Activated naive CD8-positive, alpha-beta T cell (primary cell): Measurements from ENCODE around the gene GRWD1.

Experiments
- H3K27ac Mint-ChIP-seq: one replicate; pipeline ENCODE4 v1.8.0; 2021; ENCODE audit warnings: mixed read lengths
- H3K27me3 Mint-ChIP-seq: one replicate; pipeline ENCODE4 v1.8.0; 2021; ENCODE audit warnings: mixed read lengths
- H3K36me3 Mint-ChIP-seq: one replicate; pipeline ENCODE4 v1.8.0; 2021; ENCODE audit warnings: mixed read lengths
- H3K4me1 Mint-ChIP-seq: one replicate; pipeline ENCODE4 v1.8.0; 2021; ENCODE audit warnings: low read depth, mixed read lengths
- H3K4me3 Mint-ChIP-seq: one replicate; pipeline ENCODE4 v1.8.0; 2021; ENCODE audit warnings: mild to moderate bottlenecking, mixed read lengths
- H3K9me3 Mint-ChIP-seq: one replicate; pipeline ENCODE4 v1.8.0; 2021; ENCODE audit warnings: low read depth, mixed read lengths

Gene GRWD1

DNA sequence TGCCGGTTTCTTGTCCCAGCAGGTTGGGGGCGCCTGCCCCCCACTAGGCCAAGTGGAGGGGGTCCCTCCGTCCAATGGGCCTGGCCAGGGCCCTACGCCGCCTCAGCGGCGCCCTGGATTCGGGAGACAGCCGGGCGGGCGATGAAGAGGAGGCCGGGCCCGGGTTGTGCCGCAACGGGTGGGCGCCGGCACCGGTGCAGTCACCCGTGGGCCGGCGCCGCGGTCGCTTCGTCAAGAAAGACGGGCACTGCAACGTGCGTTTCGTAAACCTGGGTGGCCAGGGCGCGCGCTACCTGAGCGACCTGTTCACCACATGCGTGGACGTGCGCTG is 15.8 kb downstream of the GRWD1 start:
- Mint-ChIP-seq H3K9me3 (no peaks in the 10 kb centered on the region), H3K36me3 (no peaks in the 10 kb centered on the region), H3K4me3 (no peak overlapping the region), H3K27me3 (no peaks in the 10 kb centered on the region), H3K4me1 (no peaks in the 10 kb centered on the region), H3K27ac (no peak overlapping the region)

DNA sequence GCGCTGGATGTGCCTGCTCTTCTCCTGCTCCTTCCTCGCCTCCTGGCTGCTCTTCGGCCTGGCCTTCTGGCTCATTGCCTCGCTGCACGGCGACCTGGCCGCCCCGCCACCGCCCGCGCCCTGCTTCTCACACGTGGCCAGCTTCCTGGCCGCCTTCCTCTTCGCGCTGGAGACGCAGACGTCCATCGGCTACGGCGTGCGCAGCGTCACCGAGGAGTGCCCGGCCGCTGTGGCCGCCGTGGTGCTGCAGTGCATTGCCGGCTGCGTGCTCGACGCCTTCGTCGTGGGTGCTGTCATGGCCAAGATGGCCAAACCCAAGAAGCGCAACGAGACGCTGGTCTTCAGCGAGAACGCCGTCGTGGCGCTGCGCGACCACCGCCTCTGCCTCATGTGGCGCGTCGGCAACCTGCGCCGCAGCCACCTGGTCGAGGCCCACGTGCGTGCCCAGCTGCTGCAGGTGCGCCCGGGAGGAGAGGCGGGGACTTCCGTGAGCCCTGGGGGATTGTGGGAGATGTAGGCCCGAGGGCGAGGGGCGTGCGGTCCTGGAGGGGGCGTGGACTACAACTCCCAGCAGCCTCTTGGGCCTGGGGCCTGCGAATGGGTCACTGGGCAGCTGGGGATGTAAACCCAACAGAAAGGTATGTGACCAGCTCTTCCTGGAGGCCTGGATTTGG is 16.3 kb downstream of the GRWD1 start:
- Mint-ChIP-seq H3K4me1 (no peaks in the 10 kb centered on the region), H3K36me3 (no peaks in the 10 kb centered on the region), H3K27ac (no peak overlapping the region), H3K4me3 (no peak overlapping the region), H3K9me3 (no peaks in the 10 kb centered on the region), H3K27me3 (no peaks in the 10 kb centered on the region)

DNA sequence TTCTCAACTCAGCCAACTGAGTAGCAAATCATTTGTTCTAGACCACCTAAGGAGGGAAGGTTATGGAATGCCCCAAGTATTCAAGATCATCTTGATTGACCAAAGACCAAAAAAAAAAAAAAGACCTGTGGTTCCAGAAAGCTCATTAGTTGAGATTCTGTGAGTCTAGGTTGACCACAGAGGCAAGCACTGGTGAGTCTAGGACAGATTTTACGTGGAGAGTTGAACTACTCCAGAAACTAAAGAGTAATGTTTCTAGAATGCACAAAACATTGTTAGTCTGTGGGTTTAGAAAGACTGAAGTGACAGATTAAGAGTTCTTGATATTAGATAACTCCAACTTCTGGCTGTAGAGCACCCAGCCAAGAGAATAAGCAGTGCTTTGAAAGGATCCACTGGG is 19.4 kb downstream of the GRWD1 start:
- peaks cover 10% of the 10 kb centered on the region for H3K4me1 Mint-ChIP-seq
- H3K36me3 Mint-ChIP-seq = no peaks in the 10 kb centered on the region
- no peaks in the 10 kb centered on the region for H3K9me3 Mint-ChIP-seq
- H3K27ac Mint-ChIP-seq = no peak overlapping the region
- H3K27me3 Mint-ChIP-seq = no peaks in the 10 kb centered on the region
- no peak overlapping the region for H3K4me3 Mint-ChIP-seq

DNA sequence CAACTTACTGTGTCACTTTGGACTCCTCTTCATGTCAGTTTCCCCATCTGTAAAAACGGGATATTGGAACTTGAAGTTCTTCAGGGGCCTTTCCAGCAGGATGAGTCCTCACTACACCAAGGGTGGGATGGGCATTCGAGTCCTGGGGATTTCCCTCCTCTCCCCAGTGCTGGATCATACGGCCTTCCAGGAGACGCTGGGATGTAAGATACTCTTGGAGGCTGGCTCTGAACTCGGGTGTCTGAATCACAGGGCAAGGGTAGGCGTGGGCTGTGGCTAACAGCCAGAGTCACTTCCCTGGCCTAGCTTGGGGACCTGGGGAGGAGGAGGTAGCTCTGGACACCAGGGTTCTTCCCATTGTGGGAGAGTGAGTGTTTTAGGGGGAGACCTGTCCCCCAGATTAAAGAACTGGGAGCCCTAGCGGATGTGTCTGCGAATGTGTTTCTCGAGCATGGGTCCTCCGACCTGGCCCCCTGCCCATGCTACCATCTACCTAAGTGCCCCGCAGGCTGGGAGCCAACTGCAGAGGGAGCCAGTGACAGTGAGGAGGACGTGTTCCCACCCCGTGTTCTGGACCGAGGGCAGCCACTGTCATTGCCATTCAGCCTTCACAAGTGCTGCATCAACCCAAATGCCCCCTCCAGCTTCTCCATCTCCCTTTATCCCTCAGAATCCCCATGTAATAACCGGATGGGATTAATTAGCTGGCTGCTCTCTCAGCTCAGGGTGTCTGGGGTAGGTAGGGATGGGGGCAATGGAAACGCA is 21.0 kb downstream of the GRWD1 start:
- H3K36me3 Mint-ChIP-seq = no peaks in the 10 kb centered on the region
- peaks cover 13% of the 10 kb centered on the region for H3K4me1 Mint-ChIP-seq
- H3K27ac Mint-ChIP-seq = no peak overlapping the region
- no peaks in the 10 kb centered on the region for H3K27me3 Mint-ChIP-seq
- no peak overlapping the region for H3K4me3 Mint-ChIP-seq
- H3K9me3 Mint-ChIP-seq = no peaks in the 10 kb centered on the region

DNA sequence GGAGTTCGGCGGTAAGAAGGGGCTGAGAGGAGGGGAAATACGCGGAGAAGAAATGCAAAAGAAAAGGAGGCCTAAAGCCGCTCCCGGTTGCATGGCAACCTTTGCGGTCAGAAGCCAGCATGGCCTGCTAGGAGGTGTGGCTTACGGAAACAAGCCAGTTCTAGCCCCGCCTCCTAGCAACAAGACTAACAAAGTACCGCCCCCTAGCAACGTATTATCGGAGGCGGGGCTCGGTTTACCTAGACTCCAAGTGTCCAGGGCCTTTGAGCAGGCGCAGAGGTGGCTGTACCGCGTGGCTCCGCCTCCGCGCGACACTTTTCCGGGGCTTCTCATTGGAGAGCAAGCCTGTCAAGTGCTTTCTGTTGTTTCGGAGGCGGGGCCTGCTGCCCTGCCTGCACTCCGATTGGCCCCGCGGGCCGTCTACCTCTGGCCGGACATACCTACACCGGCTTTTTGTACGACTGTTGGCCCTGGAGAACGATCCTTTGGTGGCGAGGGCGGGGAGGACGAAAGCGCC is 23.0 kb downstream of the GRWD1 start:
- Mint-ChIP-seq H3K4me3 (peak overlapping the region; percentile 96), H3K27ac (peak overlapping the region; percentile 84), H3K9me3 (no peaks in the 10 kb centered on the region), H3K36me3 (no peaks in the 10 kb centered on the region), H3K27me3 (no peaks in the 10 kb centered on the region), H3K4me1 (peaks cover 13% of the 10 kb centered on the region)

DNA sequence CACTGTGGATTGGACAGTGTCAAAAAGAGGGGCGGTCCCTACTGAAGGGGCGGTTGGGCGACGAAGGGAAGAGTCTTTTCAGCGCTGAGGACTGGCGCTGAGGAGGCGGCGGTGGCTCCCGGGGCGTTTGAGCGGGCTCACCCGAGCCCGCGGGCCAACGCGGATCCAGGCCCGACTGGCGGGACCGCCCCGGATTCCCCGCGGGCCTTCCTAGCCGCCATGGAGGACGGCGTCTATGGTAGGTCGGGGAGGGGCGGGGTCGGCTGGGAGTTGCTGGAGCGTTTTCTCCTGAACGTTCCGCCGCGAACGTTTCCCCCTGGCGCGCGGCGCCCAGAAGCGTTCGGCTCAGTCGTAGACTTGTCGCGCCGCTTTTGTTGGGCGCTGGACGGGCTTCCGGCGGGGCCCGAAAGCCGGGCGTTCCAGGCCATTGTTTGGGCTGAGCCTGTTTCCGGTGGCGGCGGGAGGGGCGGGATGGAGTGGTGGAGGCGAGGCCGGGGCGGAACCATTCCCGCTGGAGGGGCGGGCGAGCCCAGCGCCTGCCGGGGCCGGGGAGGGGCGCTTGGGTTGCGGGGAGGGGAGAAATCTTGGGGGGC is 23.6 kb downstream of the GRWD1 start, which contains the start of gene CYTH2:
Gene CYTH2, plus strand, starts transcription at position 81 of the 593 bp plus-strand sequence. Its CDS starts 139 bp downstream, at position 220.
- Mint-ChIP-seq H3K36me3 (no peaks in the 10 kb centered on the region), H3K4me1 (peaks cover 13% of the 10 kb centered on the region), H3K4me3 (peak within 1 kb of the TSS; percentile 96), H3K27me3 (no peaks in the 10 kb centered on the region), H3K9me3 (no peaks in the 10 kb centered on the region), H3K27ac (peak within 1 kb of the TSS; percentile 84)

DNA sequence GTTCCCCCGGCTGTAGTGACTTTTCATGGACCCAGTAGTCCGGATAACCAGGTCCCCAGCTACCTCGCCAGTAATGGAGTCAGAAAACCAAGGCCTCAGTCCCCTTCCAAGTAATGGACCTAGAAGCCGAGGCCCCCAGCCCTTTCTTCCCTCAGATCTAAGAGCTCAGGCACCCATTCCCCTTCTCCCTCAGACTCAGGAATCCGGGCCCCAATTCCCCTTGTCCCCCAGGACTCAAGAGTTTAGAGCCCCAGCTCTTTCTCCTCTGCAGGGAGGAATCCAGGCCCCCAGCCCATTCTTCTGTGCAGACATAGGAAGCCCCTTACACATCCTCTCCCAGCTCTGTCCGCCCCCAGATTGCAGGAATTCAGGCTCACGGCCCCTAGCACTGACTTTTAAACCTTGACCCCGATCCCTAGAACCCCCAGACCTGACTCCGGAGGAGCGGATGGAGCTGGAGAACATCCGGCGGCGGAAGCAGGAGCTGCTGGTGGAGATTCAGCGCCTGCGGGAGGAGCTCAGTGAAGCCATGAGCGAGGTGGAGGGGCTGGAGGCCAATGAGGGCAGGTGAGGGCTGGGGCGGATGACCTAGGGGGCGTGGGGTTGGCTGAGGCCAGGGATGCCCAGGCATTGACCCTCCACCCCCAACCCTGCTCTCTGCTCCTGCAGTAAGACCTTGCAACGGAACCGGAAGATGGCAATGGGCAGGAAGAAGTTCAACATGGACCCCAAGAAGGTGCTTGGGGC is 24.3 kb downstream of the GRWD1 start:
- Mint-ChIP-seq H3K27ac (no peak overlapping the region), H3K27me3 (no peaks in the 10 kb centered on the region), H3K9me3 (no peaks in the 10 kb centered on the region), H3K36me3 (no peaks in the 10 kb centered on the region), H3K4me1 (peaks cover 13% of the 10 kb centered on the region), H3K4me3 (peak overlapping the region; percentile 96)

DNA sequence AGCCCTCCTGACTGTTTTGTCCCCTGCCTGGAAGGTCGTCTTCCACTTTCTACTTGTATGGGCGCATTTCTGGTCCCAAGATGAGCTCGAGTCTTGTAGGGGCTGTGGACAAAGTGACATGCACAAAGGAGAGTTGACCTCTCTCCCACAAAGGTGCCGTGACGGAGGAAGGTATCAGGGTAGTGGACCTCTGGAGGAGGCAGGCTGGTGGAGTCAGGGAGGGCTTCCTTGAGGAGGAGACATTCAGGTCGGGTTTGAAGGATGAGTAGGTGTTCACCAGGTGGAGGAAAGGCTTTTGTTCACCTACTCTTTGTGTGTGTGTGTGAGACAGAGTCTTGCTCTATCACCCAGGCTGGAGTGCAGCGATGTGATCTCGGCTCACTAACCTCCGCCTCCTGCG is 25.1 kb downstream of the GRWD1 start:
- no peak overlapping the region for H3K27ac Mint-ChIP-seq

DNA sequence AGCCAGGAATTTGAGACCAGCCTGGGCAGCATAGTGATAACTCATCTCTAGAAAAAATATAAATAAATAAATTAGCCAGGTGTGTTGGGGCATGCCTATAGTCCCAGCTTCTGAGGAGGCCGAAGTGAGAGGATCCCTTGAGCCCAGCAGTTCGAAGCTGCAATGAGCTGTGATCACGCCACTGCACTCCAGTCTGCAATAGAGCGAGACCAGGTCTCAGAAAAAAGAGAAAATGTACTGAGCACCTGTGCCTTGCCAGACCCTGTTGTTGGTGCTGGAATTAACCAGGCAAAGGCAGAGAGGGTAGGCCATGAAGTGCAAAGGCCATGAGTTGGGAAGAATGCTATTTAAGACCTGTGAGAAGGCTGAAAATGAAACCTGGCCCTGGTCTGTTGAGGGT is 26.1 kb downstream of the GRWD1 start:
- Mint-ChIP-seq H3K27ac (no peak overlapping the region), H3K36me3 (no peaks in the 10 kb centered on the region), H3K9me3 (no peaks in the 10 kb centered on the region), H3K27me3 (no peaks in the 10 kb centered on the region), H3K4me3 (no peak overlapping the region), H3K4me1 (peaks cover 13% of the 10 kb centered on the region)

More for the DNA sequence above, 25.1 kb downstream of the GRWD1 start:
- peaks cover 13% of the 10 kb centered on the region for H3K4me1 Mint-ChIP-seq
- H3K9me3 Mint-ChIP-seq = no peaks in the 10 kb centered on the region
- no peaks in the 10 kb centered on the region for H3K27me3 Mint-ChIP-seq
- H3K4me3 Mint-ChIP-seq = peak overlapping the region; percentile 96
- no peaks in the 10 kb centered on the region for H3K36me3 Mint-ChIP-seq

DNA sequence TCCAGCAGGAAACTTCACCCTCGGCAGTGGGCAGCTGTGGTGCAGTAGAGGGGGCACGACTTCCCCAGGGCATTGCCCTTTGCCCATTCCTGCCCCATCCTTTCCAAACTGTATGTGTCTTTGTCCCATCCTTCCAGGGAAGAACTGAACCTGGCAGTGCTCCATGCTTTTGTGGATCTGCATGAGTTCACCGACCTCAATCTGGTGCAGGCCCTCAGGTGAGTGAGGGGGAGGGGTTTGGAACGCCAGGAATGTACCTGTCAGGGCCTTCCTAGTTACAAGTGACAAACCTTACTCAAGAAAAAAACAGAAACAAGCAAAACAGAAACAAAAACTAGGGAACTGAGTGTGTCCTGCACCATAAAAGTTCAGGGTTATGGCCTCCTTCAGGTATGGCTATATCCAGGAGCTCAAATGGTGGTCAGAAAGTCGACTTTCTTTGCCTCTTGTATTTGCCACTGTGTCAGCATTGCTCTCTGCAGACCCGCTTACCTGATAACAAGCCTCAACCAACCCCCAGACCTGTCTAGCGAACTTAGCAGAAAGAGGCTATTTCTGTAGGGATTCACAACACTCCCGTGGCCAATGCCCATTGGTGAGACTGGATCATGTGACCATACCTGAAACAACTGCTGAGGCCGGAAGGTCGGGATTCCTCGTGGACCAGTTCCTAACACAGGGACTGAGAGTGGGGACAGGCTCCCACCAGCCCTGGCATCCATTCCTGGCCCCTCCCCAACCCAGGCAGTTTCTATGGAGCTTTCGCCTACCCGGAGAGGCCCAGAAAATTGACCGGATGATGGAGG is 27.6 kb downstream of the GRWD1 start:
- Mint-ChIP-seq H3K4me3 (no peak overlapping the region), H3K36me3 (no peaks in the 10 kb centered on the region), H3K9me3 (no peaks in the 10 kb centered on the region), H3K27ac (no peak overlapping the region), H3K4me1 (peaks cover 9% of the 10 kb centered on the region), H3K27me3 (no peaks in the 10 kb centered on the region)

DNA sequence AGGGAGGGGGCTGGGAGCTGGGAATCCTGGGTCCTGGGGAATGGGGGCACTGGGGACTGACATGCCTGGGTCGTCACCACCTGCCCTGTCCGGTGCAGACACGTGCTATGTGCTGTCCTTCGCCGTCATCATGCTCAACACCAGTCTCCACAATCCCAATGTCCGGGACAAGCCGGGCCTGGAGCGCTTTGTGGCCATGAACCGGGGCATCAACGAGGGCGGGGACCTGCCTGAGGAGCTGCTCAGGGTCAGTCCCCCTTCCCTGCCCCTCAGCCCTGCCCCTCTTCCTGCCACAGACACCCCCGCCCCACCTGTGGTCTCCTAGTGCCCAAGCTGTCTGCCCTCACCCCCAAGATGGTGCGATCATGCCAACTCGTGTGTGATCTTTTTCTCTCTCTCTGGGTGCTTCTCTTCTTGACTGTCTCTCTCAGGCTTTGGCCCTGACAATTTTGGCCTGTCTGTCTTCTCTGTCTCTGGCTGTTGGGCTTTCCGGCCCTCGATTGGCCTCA is 28.4 kb downstream of the GRWD1 start:
- Mint-ChIP-seq H3K4me1 (peaks cover 3% of the 10 kb centered on the region), H3K9me3 (no peaks in the 10 kb centered on the region), H3K36me3 (no peaks in the 10 kb centered on the region), H3K4me3 (no peak overlapping the region), H3K27me3 (no peaks in the 10 kb centered on the region), H3K27ac (no peak overlapping the region)

DNA sequence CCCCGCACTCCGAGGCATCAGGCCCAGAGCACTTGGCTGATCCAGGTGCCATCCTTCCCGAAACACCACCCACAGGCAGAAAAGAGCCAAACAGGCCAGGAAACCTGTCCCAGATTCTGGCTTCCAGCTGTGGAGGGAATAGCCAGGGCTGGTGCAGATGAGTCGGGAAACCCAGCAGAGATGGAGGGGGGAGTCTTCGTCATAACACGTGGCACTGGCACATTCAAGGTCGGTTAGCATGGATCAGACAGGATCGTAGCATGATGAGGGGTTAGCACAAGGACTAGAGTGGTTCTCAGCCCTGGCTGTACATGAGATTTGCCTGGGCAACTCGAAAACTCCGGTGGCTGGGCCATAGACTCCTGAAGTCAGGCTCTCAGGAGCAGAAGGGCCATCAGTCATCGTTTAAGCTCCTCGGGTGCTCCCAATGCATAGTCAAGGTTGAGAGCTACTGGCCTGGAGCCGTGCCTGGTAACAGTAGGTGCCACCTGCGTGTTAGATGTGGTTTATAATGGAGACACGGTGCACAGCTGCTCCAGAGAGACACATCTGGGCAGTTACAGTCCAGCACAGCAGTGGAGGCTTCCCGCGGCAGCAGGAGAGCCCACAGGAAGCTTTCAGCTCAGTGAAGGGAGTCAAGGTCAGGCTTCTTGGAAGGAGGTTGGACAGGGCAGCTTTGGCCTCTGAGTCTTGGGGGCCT is 29.7 kb downstream of the GRWD1 start:
- H3K9me3 Mint-ChIP-seq = no peaks in the 10 kb centered on the region
- H3K27me3 Mint-ChIP-seq = no peaks in the 10 kb centered on the region
- no peaks in the 10 kb centered on the region for H3K36me3 Mint-ChIP-seq
- peak overlapping the region; percentile 43 for H3K27ac Mint-ChIP-seq
- no peak overlapping the region for H3K4me3 Mint-ChIP-seq
- H3K4me1 Mint-ChIP-seq = peaks cover 10% of the 10 kb centered on the region

DNA sequence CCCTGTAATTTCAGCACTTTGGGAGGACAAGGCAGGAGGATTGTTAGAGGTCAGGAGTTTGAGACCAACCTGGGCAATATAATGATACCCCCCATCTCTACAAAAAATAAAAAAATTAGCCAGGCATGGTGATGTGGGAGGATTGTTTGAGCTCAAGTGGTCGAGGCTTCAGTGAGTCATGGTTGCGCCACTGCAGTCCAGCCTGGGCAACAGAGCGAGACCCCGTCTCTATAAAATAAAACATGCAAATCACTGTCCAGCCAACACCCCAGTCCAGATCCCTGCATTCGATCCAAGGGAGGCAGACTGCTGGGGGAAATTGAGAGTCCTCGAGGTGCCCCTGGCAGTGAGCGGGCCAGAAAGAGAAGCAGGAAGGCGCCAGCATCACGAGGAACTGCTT is 30.4 kb downstream of the GRWD1 start:
- no peaks in the 10 kb centered on the region for H3K9me3 Mint-ChIP-seq
- no peak overlapping the region for H3K27ac Mint-ChIP-seq
- H3K4me3 Mint-ChIP-seq = no peak overlapping the region
- H3K27me3 Mint-ChIP-seq = no peaks in the 10 kb centered on the region
- no peaks in the 10 kb centered on the region for H3K36me3 Mint-ChIP-seq
- H3K4me1 Mint-ChIP-seq = peaks cover 13% of the 10 kb centered on the region
